ENCODE data around the gene CS.

CS gene

DNA sequence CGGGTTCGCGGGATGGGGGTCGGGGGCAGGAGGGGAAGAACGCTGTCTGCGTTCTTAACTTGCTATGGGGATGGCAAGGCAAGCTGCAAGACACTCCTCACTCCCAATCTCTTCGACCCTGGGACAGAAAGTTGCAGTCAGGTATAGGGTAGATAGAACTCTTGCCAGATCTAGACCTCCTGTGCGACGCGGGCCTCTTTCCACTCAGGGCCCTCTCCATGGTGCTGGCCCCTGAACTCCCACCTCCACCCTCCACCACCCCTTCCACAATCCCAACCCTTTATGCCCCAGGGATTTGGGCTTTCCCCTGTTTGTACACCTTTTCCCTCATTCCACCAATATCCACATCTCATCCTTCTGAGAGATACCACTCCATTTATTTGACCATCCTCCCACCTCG is 75.2 kb downstream of the CS start (continued):
- TF ChIP-seq PPARA (CRISPR knock-in tag; IDR thresholded peaks at IDR 0.05; ENCODE audit: borderline replicate concordance): no peak
- no peak for TF ChIP-seq ESRRG (CRISPR knock-in tag; IDR thresholded peaks at IDR 0.05)
- no peak for TF ChIP-seq ZNF70 (CRISPR knock-in tag; IDR thresholded peaks at IDR 0.05)

DNA sequence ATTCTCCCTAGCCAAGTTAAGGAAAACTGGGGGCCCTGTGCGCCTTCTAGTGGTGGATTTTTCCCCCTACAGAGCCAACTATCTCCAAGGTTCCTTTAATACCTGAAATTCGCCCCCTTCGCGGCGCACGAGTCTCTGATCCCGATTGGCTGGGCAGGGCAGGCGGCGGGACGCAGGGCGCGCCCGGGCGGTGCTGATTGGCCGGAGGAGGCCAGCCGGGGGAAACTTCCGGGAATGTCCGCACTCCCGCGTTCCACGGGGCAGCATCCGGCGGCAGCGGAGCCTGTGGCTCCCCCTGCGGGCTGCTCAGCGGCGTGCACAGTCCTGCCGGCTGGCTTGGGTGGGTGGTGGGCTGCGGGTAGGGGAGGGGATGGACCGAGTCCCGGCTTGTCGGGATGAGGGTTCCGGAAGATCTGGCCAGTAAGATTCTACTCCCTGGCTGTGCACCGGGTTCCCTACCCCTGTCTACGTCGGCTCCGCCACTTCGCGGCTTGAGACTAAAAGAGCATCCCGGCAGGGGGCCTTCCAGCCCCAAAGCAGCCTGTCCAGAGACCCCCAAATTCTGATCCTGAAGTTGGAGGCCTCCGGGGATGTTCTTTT is 75.9 kb downstream of the CS start, which contains the start of gene NABP2:
TSS of gene NABP2 (plus strand) at position 241 of the 600 bp plus-strand sequence. CDS start 515 bp downstream, outside the sequence.
- ATAC-seq: peak; percentile 85
- TF ChIP-seq, protein P1, sequence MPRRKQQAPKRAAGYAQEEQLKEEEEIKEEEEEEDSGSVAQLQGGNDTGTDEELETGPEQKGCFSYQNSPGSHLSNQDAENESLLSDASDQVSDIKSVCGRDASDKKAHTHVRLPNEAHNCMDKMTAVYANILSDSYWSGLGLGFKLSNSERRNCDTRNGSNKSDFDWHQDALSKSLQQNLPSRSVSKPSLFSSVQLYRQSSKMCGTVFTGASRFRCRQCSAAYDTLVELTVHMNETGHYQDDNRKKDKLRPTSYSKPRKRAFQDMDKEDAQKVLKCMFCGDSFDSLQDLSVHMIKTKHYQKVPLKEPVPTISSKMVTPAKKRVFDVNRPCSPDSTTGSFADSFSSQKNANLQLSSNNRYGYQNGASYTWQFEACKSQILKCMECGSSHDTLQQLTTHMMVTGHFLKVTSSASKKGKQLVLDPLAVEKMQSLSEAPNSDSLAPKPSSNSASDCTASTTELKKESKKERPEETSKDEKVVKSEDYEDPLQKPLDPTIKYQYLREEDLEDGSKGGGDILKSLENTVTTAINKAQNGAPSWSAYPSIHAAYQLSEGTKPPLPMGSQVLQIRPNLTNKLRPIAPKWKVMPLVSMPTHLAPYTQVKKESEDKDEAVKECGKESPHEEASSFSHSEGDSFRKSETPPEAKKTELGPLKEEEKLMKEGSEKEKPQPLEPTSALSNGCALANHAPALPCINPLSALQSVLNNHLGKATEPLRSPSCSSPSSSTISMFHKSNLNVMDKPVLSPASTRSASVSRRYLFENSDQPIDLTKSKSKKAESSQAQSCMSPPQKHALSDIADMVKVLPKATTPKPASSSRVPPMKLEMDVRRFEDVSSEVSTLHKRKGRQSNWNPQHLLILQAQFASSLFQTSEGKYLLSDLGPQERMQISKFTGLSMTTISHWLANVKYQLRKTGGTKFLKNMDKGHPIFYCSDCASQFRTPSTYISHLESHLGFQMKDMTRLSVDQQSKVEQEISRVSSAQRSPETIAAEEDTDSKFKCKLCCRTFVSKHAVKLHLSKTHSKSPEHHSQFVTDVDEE (CRISPR knock-in tag; IDR thresholded peaks at IDR 0.05): 0 out of 2 replicates have a peak, but pooled peaks have one; percentile 27
- TF ChIP-seq OSR1 (CRISPR knock-in tag; IDR thresholded peaks at IDR 0.05): no peak

DNA sequence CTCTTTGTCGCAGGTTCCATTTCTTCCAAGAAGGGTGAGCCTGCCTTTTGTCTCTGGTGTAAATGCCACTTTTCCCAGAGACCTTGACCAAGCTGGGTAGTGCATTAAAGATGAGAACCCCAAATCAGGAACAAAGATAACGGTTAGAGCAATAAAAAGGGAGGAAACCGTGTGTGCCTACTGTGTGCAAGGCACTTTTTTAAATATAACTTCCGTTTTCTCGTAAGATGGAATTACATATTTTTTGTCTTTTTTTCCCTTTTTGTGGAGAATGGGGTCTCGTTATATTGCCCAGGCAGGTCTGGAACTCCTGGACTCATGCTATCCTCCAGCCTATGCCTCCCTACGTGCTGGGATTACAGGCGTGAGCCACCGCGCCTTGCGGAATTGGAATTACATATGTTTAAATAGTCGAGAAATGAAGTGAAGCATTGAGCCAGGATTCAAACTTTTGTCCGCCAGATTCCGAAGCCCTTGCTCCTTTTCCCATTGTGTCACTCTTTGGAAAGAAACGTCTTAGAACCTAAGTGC is 76.5 kb downstream of the CS start:
- no peak for ATAC-seq
- no peak for TF ChIP-seq ZNF8 (CRISPR knock-in tag; IDR thresholded peaks at IDR 0.05)
- TF ChIP-seq ZFP3 (CRISPR knock-in tag; IDR thresholded peaks at IDR 0.05): no peak
- no peak for TF ChIP-seq RARB (CRISPR knock-in tag; IDR thresholded peaks at IDR 0.05)

DNA sequence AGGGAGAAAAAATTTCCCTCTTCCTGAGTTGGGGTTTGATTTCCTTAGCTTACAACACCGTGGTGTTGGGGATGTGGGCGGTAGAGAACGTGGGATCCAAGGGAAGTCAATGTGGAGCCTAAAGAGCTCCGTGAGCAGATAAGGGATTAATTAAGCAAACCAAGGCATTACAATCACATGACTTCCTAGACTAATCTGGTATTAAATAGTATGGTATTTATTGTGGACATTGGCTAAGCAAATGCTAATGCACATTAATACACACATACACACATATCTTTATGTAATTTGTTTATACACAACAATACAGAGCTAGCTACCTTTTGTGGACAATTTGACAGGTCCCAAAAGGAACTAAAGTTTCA is 77.6 kb downstream of the CS start:
- ATAC-seq: no peak
- TF ChIP-seq GLIS3 (CRISPR knock-in tag; IDR thresholded peaks at IDR 0.05) (no peak), ZFP3 (CRISPR knock-in tag; IDR thresholded peaks at IDR 0.05) (no peak), TCF4 (CRISPR knock-in tag; IDR thresholded peaks at IDR 0.05; ENCODE audit: borderline replicate concordance) (no peak)

DNA sequence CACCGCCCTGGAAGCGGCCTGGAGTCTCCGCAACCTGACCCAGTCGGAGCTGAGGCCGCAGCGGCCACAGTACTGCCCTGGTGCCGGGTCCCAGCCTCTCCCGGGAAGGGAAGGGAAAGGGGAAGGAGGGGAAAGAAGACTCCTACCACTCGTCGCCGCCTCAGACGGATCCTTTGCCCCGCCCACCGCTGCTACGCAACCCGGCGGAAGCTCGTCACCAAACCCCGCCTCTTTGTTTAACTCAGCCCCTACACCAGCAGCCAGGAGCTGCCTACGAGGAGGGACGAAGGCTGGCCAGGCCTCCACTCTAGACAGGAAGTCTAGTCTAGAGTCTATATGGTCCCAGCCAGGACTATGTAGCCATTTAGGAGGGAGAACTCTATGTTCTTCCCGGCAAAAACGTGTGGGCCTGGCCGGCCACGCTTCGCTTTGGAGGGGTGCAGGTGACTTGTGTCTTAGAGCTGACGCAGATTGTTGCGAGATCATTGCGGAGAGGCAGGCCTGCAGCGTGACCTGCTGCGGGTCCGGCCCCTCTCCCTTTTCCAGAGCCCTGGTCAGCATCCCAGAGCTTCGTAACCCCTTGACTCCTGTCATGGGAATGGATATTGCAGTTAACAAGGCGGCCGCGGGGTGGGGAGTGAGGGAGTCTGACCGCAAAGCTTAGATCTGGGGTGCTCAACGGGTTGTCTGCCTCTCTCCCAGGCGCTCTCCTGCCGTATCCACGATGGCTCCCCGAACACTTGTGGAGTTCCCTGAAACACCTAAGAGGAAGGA is 78.2 kb downstream of the CS start, which contains the start of gene RNF41:
TSS of gene RNF41 (minus strand) at position 166 of the 774 bp plus-strand sequence. CDS start 7,875 bp downstream, outside the sequence.
- peak; percentile 81 for ATAC-seq
- TF ChIP-seq ZNF70 (CRISPR knock-in tag; IDR thresholded peaks at IDR 0.05) (peak; percentile 95), ZFP3 (CRISPR knock-in tag; IDR thresholded peaks at IDR 0.05) (peak; percentile 75), GLIS3 (CRISPR knock-in tag; IDR thresholded peaks at IDR 0.05) (0 out of 2 replicates have a peak, but pooled peaks have one; percentile 17), PPARA (CRISPR knock-in tag; IDR thresholded peaks at IDR 0.05; ENCODE audit: borderline replicate concordance) (no peak)

Data from SK-N-SH treated with all-trans-retinoic acid at 6 μM for 48 hours (cell line).